RWPE1 (cell line): ENCODE data around the gene IFRD2.
A peak's percentile ranks its signal among the peaks of the same experiment; 100 is the strongest.

Experiments used
- CTCF ChIA-PET: fragments of 350-600 bp; sonication (Branson Sonifier 250); formaldehyde crosslinking; extraction: SDS; loops from one replicate; lab custom pipeline; 2021; lab: Yijun Ruan, JAX
- POLR2A ChIA-PET: fragments of 400-600 bp; formaldehyde crosslinking; extraction: SDS; loops from one replicate; lab custom pipeline; 2020; ENCODE audit warnings: antibody characterized with exemption; ENCODE audit not compliant: low non-redundant PET; lab: Yijun Ruan, JAX
- DNase-seq: peaks from one replicate; pipeline ENCODE4 v3.0.0; 2012; ENCODE audit warnings: low spot score
- H3K27ac ChIP-seq: fragments of 450-650 bp; 2 replicates; pipeline ENCODE4 v1.5.1; 2017
- TF ChIP-seq, protein P1 (sequence below): fragments of 450-650 bp; conservative IDR thresholded peaks from 2 replicates; pipeline ENCODE4 v1.5.1; 2017; ENCODE audit warnings: low read depth, mild to moderate bottlenecking

Gene IFRD2

GRCh38 chr3:50258029-50258680, 34.1 kb downstream of the IFRD2 start:
- DNase-seq = no peak

DNA sequence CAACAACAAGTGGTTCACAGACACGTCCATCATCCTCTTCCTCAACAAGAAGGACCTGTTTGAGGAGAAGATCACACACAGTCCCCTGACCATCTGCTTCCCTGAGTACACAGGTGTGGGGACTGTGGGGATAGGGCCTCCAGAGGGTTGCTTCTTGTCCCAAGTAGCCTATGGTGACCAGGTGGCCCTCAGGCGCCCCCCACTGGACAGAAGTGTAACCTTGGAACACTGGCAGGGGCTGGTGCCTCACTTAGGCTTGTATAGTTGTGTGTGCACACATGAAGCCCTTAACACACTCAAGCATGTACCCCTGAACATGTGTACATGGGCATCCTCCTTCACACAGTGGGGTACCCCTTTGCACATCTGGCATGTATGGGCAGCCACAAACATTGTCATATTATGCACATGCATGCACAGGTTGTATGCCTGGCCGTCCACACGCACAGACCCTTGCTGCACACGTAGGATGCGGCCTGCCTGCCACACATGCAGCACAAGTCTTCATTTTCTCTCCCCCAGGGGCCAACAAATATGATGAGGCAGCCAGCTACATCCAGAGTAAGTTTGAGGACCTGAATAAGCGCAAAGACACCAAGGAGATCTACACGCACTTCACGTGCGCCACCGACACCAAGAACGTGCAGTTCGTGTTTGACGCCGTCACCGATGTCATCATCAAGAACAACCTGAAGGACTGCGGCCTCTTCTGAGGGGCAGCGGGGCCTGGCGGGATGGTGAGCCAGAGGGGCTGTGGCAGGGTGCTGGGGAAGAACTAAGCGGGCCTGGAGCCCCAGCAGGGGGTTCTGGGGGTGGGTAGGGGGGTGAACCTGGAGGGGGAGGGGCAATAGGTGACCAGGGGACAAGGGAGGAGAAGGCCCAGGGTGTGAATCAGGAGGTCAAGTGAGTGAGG, 35.0 kb downstream of the IFRD2 start:
- TF ChIP-seq, protein P1, sequence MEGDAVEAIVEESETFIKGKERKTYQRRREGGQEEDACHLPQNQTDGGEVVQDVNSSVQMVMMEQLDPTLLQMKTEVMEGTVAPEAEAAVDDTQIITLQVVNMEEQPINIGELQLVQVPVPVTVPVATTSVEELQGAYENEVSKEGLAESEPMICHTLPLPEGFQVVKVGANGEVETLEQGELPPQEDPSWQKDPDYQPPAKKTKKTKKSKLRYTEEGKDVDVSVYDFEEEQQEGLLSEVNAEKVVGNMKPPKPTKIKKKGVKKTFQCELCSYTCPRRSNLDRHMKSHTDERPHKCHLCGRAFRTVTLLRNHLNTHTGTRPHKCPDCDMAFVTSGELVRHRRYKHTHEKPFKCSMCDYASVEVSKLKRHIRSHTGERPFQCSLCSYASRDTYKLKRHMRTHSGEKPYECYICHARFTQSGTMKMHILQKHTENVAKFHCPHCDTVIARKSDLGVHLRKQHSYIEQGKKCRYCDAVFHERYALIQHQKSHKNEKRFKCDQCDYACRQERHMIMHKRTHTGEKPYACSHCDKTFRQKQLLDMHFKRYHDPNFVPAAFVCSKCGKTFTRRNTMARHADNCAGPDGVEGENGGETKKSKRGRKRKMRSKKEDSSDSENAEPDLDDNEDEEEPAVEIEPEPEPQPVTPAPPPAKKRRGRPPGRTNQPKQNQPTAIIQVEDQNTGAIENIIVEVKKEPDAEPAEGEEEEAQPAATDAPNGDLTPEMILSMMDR = peak; percentile 53
- H3K27ac ChIP-seq = peak overlapping the region; percentile 100
- DNase-seq = no peak
- ChIA-PET POLR2A (no interaction called here), CTCF (interaction anchor here (0.7 to 1.9 kb wide), 2 partner anchors 9 to 11 kb away, joined by 3 to 6 read pairs; no protein-coding TSS in a partner anchor)

More at GRCh38 chr3:50258029-50258680, 34.1 kb downstream of the IFRD2 start:
- TF ChIP-seq, protein P1 = no peak
- H3K27ac ChIP-seq = peak overlapping the region; percentile 100
- CTCF ChIA-PET = no interaction called here
- POLR2A ChIA-PET = interaction anchor here (0.6 kb wide), 1 partner anchor 33 kb away, joined by 5 read pairs; no protein-coding TSS in a partner anchor

DNA sequence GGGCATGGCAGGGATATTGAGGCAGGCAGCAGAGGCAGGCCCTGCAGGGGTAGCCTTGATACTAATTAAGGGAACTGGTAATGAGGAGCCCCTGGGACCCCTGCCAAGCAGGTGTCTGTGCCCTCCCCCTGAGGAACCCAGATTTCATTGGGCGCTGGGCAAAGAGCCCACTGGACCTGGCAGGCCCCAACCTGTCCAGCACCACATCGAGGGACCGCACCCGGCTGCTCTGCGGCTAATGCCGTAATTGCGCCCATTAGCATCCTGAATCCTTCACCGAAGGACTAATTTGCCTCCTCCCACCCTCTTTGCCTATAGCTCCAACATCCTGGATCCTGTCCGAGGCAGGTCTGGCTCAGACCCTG, 37.0 kb downstream of the IFRD2 start:
- CTCF ChIA-PET = interaction anchor here (0.5 to 1.9 kb wide), 3 partner anchors 9 to 81 kb away, joined by 4 to 6 read pairs (median 4); no protein-coding TSS in a partner anchor
- H3K27ac ChIP-seq = peak overlapping the region; percentile 100
- no peak for DNase-seq
- TF ChIP-seq, protein P1 = no peak
- POLR2A ChIA-PET = no interaction called here

DNA sequence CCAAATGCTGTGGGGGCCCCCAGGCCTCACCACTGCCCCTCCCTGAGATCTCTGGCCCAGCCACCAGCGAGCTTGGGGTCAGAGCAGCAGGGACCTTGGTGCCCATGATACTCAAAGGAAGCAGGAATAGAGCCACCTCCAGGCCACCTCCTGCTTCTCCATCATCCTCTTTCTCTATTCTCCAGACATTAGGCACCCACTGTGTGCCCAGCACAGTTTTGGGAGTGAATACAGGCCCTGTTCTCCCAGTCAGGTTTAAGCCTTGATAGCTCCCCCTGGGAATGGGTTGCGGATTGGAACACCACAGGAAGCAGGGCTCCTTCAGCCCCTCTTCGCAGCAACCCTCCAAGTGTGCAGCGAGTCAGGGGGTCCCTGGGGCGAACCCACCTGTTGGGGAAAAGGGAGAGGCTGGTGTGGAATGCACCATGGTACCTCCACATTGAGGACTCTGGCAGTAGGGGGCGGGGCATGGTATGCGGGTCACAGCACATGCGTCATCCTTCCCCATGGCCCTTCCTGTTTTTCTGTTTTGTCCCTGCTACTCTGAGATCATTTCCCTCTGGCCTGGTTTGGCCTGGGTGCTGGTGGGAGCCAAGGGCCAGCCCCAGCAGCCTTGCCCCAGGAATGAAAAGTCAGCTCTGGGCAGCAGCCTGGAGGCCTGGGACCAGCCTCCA, 37.5 kb downstream of the IFRD2 start:
- TF ChIP-seq, protein P1 = no peak
- ChIA-PET CTCF (interaction anchor here (1.9 kb wide), 1 partner anchor 8 kb away, joined by 6 read pairs; no protein-coding TSS in a partner anchor), POLR2A (no interaction called here)
- DNase-seq = peak; percentile 59
- H3K27ac ChIP-seq = peak overlapping the region; percentile 100

- POLR2A ChIA-PET = interaction anchor here (0.6 to 0.9 kb wide), 2 partner anchors 16 to 77 kb away, joined by 3 to 4 read pairs; partner anchors contain the start of genes GNAI2 and TUSC2
- H3K27ac ChIP-seq = peak overlapping the region; percentile 100
- TF ChIP-seq, protein P1 = no peak
- CTCF ChIA-PET = interaction anchor here (0.5 to 0.6 kb wide), 2 partner anchors 9 to 26 kb away, joined by 3 read pairs; no protein-coding TSS in a partner anchor
- peak; percentile 78 for DNase-seq
Observed at GRCh38 chr3:50251220-50251619, 41.0 kb downstream of the IFRD2 start.
